AG09319 (cell line): ENCODE measurements around the gene CDC5L.
"Not testable (repeated sequence)": the region's sequence is repeated elsewhere in the genome, so short reads cannot be mapped to it uniquely, and the experiment has no call there.

Experiments
- DNase-seq: peaks from one replicate; pipeline ENCODE4 v3.0.0-alpha.2; 2010; ENCODE audit warnings: low read depth; ENCODE audit errors: extremely low read depth
- CTCF ChIP-seq: IDR thresholded peaks from 2 replicates; pipeline ENCODE4 v1.5.1; 2011; ENCODE audit warnings: low read depth, mild to moderate bottlenecking, inconsistent platforms, low read length, moderate library complexity

Gene CDC5L

GRCh38 chr6:44441091-44441855, 53.8 kb downstream of the CDC5L start:
- TF ChIP-seq CTCF, result no peak

GRCh38 chr6:44442236-44442635, 54.7 kb downstream of the CDC5L start:
- TF ChIP-seq CTCF, result no peak
- no peak for DNase-seq

More at GRCh38 chr6:44441091-44441855, 53.8 kb downstream of the CDC5L start:
- no peak for DNase-seq

GRCh38 chr6:44442833-44443444, 55.4 kb downstream of the CDC5L start:
- no peak for TF ChIP-seq CTCF
- no peak for DNase-seq

GRCh38 chr6:44444853-44445252, 57.3 kb downstream of the CDC5L start:
- TF ChIP-seq CTCF, result no peak
- DNase-seq, result no peak

GRCh38 chr6:44446626-44447300, 59.3 kb downstream of the CDC5L start:
- DNase-seq, result no peak
- TF ChIP-seq CTCF, result no peak

GRCh38 chr6:44449181-44449580, 61.7 kb downstream of the CDC5L start:
- not testable (repeated sequence) for DNase-seq

GRCh38 chr6:44451803-44452695, 64.5 kb downstream of the CDC5L start:
- no peak for TF ChIP-seq CTCF
- DNase-seq, result no peak
